Activated CD8-positive, alpha-beta T cell treated with anti-CD3 and anti-CD28 coated beads for 36 hours (primary cell): ENCODE measurements around the gene CNTNAP2. TPM values are rescaled to one million over a fixed set of nuclear protein-coding genes. Genes with fewer than 3 reads are reported as not detected.

Experiments used
- ATAC-seq: fragments of 200-7000 bp; cut with Tn5 transposase; one replicate; pipeline ENCODE4 v1.10.0; 2021; ENCODE audit warnings: mild to moderate bottlenecking, moderate library complexity
- CTCF ChIA-PET: fragments of 350-600 bp; sonication (Branson Sonifier 250); formaldehyde crosslinking; loops from one replicate; lab custom pipeline; 2021; ENCODE audit warnings: antibody characterized with exemption; lab: Charles Lee
- POLR2A ChIA-PET: fragments of 350-600 bp; sonication (Branson Sonifier 250); formaldehyde crosslinking; loops from one replicate; lab custom pipeline; 2021; ENCODE audit warnings: antibody characterized with exemption; lab: Charles Lee
- DNase-seq: peaks from one replicate; pipeline ENCODE4 v3.0.0-alpha.2; 2020
- H3K27ac Mint-ChIP-seq: one replicate; pipeline ENCODE4 v1.8.0; 2021; ENCODE audit warnings: mild to moderate bottlenecking, mixed read lengths
- H3K27me3 Mint-ChIP-seq: one replicate; pipeline ENCODE4 v1.8.0; 2021; ENCODE audit warnings: mixed read lengths
- H3K36me3 Mint-ChIP-seq: one replicate; pipeline ENCODE4 v1.8.0; 2021; ENCODE audit warnings: low read depth, mixed read lengths
- H3K4me1 Mint-ChIP-seq: one replicate; pipeline ENCODE4 v1.8.0; 2021; ENCODE audit warnings: low read depth, mixed read lengths
- H3K4me3 Mint-ChIP-seq: one replicate; pipeline ENCODE4 v1.8.0; 2021; ENCODE audit warnings: mild to moderate bottlenecking, moderate library complexity, mixed read lengths
- H3K9me3 Mint-ChIP-seq: one replicate; pipeline ENCODE4 v1.8.0; 2021; ENCODE audit warnings: mixed read lengths
- CTCF ChIP-seq: fragments of 200-600 bp; IDR thresholded peaks from one replicate; pipeline ENCODE4 v1.8.0; 2022; ENCODE audit warnings: antibody characterized with exemption, mild to moderate bottlenecking
- intact Hi-C: fragments of 100-400 bp; cut with micrococcal nuclease; formaldehyde crosslinking; loops from one replicate; pipeline ENCODE4 v1.10.0; 2022
- total RNA-seq, 2 experiments: library from RNA; stranded (reverse); gene quantifications; one replicate each; pipeline ENCODE4 v1.2.3, GENCODE V29; 2021

CNTNAP2 gene
- total RNA-seq, 2 experiments from 2014 or later, result not detected

GRCh38 chr7:146208492-146208891 is 91.9 kb downstream of the CNTNAP2 start:
- ATAC-seq, result no peak
- intact Hi-C loops, result no loop called here
- CTCF ChIA-PET, result no interaction called here
- POLR2A ChIA-PET, result no interaction called here
- H3K9me3 Mint-ChIP-seq, result no peaks in the 10 kb centered on the region
- H3K4me1 Mint-ChIP-seq, result no peaks in the 10 kb centered on the region
- no peak for TF ChIP-seq CTCF
- no peak overlapping the region for H3K4me3 Mint-ChIP-seq
- DNase-seq, result no peak
- no peak overlapping the region for H3K27ac Mint-ChIP-seq
- H3K36me3 Mint-ChIP-seq, result no peaks in the 10 kb centered on the region
- no peaks in the 10 kb centered on the region for H3K27me3 Mint-ChIP-seq

- TF ChIP-seq CTCF, result no peak
- ChIA-PET POLR2A (no interaction called here), CTCF (no interaction called here)
- H3K4me1 Mint-ChIP-seq, result no peaks in the 10 kb centered on the region
- peaks cover 3% of the 10 kb centered on the region for H3K9me3 Mint-ChIP-seq
- no peaks in the 10 kb centered on the region for H3K27me3 Mint-ChIP-seq
- intact Hi-C loops, result no loop called here
- DNase-seq, result no peak
- no peak overlapping the region for H3K27ac Mint-ChIP-seq
- H3K36me3 Mint-ChIP-seq, result no peaks in the 10 kb centered on the region
- no peak for ATAC-seq
- no peak overlapping the region for H3K4me3 Mint-ChIP-seq
Measured at GRCh38 chr7:146214842-146215241, 98.2 kb downstream of the CNTNAP2 start.

- intact Hi-C loops, result no loop called here
- Mint-ChIP-seq H3K27me3 (no peaks in the 10 kb centered on the region), H3K4me1 (no peaks in the 10 kb centered on the region)
Measured at GRCh38 chr7:146216396-146217041, 99.9 kb downstream of the CNTNAP2 start.

GRCh38 chr7:146223851-146224250 is 107.2 kb downstream of the CNTNAP2 start:
- Mint-ChIP-seq H3K27ac (no peak overlapping the region), H3K4me1 (no peaks in the 10 kb centered on the region), H3K9me3 (peaks cover 6% of the 10 kb centered on the region), H3K27me3 (no peaks in the 10 kb centered on the region), H3K36me3 (no peaks in the 10 kb centered on the region), H3K4me3 (no peak overlapping the region)
- TF ChIP-seq CTCF, result no peak
- ChIA-PET CTCF (no interaction called here), POLR2A (no interaction called here)
- intact Hi-C loops, result no loop called here
- DNase-seq (no peak), ATAC-seq (no peak)

More at GRCh38 chr7:146216396-146217041, 99.9 kb downstream of the CNTNAP2 start:
- Mint-ChIP-seq H3K4me3 (no peak overlapping the region), H3K9me3 (peaks cover 3% of the 10 kb centered on the region), H3K27ac (no peak overlapping the region), H3K36me3 (no peaks in the 10 kb centered on the region)
- no peak for ATAC-seq
- POLR2A ChIA-PET, result no interaction called here
- CTCF ChIA-PET, result no interaction called here
- TF ChIP-seq CTCF, result no peak
- DNase-seq, result no peak

GRCh38 chr7:146232604-146233003 is 116.0 kb downstream of the CNTNAP2 start:
- H3K27me3 Mint-ChIP-seq, result no peaks in the 10 kb centered on the region
- TF ChIP-seq CTCF, result no peak
- no peak overlapping the region for H3K4me3 Mint-ChIP-seq
- ChIA-PET CTCF (no interaction called here), POLR2A (no interaction called here)
- no peak for ATAC-seq
- H3K36me3 Mint-ChIP-seq, result no peaks in the 10 kb centered on the region
- H3K4me1 Mint-ChIP-seq, result no peaks in the 10 kb centered on the region
- no peak overlapping the region for H3K27ac Mint-ChIP-seq
- intact Hi-C loops, result no loop called here
- peaks cover 2% of the 10 kb centered on the region for H3K9me3 Mint-ChIP-seq
- no peak for DNase-seq
